SU-DHL-6 (cell line): ENCODE measurements around the gene CACTIN.

Experiments
- CTCF ChIP-seq: fragments of 200-600 bp; sonication (generic); IDR thresholded peaks from one replicate; pipeline ENCODE4 v1.5.1; 2017; ENCODE audit warnings: antibody characterized with exemption, mild to moderate bottlenecking, low read length, moderate library complexity; ENCODE audit not compliant: insufficient read depth, poor library complexity, severe bottlenecking
- EZH2phosphoT487 ChIP-seq: fragments of 200-600 bp; sonication (generic), shearing (Covaris generic); conservative IDR thresholded peaks from 2 replicates; pipeline ENCODE4 v1.6.1; 2018; ENCODE audit warnings: mild to moderate bottlenecking, antibody characterized with exemption, low read length, moderate library complexity, mixed read lengths

GRCh38 chr19:3642987-3643673 is 16.5 kb upstream of the CACTIN start:
- TF ChIP-seq CTCF (no peak), EZH2phosphoT487 (no peak)
